ENCODE results near the gene GGT1.
A peak's percentile ranks its signal among the peaks of the same experiment; 100 is the strongest.
"Not testable (repeated sequence)": the region's sequence is repeated elsewhere in the genome, so short reads cannot be mapped to it uniquely, and the experiment has no call there.

Gene GGT1

GRCh38 chr22:24632642-24633041, 29.6 kb downstream of the GGT1 start:
- H3K4me1 Mint-ChIP-seq (ENCODE audit: low read depth), result peaks cover 17% of the 10 kb centered on the region
- H3K27me3 Mint-ChIP-seq; H3K36me3 Mint-ChIP-seq (ENCODE audit: low read depth); H3K27ac Mint-ChIP-seq; H3K9me3 Mint-ChIP-seq; H3K4me3 Mint-ChIP-seq: not testable (repeated sequence)

GRCh38 chr22:24633231-24634023, 30.4 kb downstream of the GGT1 start:
- H3K9me3 Mint-ChIP-seq, H3K4me3 Mint-ChIP-seq: not testable (repeated sequence)
- H3K27ac Mint-ChIP-seq, result peak overlapping the region; percentile 37

GRCh38 chr22:24634776-24635389, 31.9 kb downstream of the GGT1 start:
- peaks cover 17% of the 10 kb centered on the region for H3K4me1 Mint-ChIP-seq (ENCODE audit: low read depth)
- H3K27ac Mint-ChIP-seq; H3K36me3 Mint-ChIP-seq (ENCODE audit: low read depth); H3K27me3 Mint-ChIP-seq; H3K9me3 Mint-ChIP-seq; H3K4me3 Mint-ChIP-seq: not testable (repeated sequence)

More at GRCh38 chr22:24633231-24634023, 30.4 kb downstream of the GGT1 start:
- H3K27me3 Mint-ChIP-seq; H3K36me3 Mint-ChIP-seq (ENCODE audit: low read depth): not testable (repeated sequence)
- peaks cover 17% of the 10 kb centered on the region for H3K4me1 Mint-ChIP-seq (ENCODE audit: low read depth)

- not testable (repeated sequence) for H3K27ac Mint-ChIP-seq; H3K36me3 Mint-ChIP-seq (ENCODE audit: low read depth); H3K27me3 Mint-ChIP-seq; H3K4me3 Mint-ChIP-seq; H3K9me3 Mint-ChIP-seq
- peaks cover 17% of the 10 kb centered on the region for H3K4me1 Mint-ChIP-seq (ENCODE audit: low read depth)
Measured at GRCh38 chr22:24636513-24636912, 33.5 kb downstream of the GGT1 start.

- not testable (repeated sequence) for H3K36me3 Mint-ChIP-seq (ENCODE audit: low read depth); H3K4me3 Mint-ChIP-seq
Measured at GRCh38 chr22:24642307-24642706, 39.3 kb downstream of the GGT1 start.

GRCh38 chr22:24644409-24644808, 41.4 kb downstream of the GGT1 start:
- not testable (repeated sequence) for H3K4me3 Mint-ChIP-seq; H3K27me3 Mint-ChIP-seq; H3K9me3 Mint-ChIP-seq; H3K27ac Mint-ChIP-seq; H3K4me1 Mint-ChIP-seq (ENCODE audit: low read depth); H3K36me3 Mint-ChIP-seq (ENCODE audit: low read depth)

More at GRCh38 chr22:24642307-24642706, 39.3 kb downstream of the GGT1 start:
- H3K4me1 Mint-ChIP-seq (ENCODE audit: low read depth); H3K9me3 Mint-ChIP-seq; H3K27me3 Mint-ChIP-seq; H3K27ac Mint-ChIP-seq: not testable (repeated sequence)

- not testable (repeated sequence) for H3K36me3 Mint-ChIP-seq (ENCODE audit: low read depth); H3K27ac Mint-ChIP-seq; H3K9me3 Mint-ChIP-seq; H3K4me3 Mint-ChIP-seq; H3K27me3 Mint-ChIP-seq; H3K4me1 Mint-ChIP-seq (ENCODE audit: low read depth)
Measured at GRCh38 chr22:24645408-24646399, 42.7 kb downstream of the GGT1 start.

- H3K27me3 Mint-ChIP-seq; H3K4me1 Mint-ChIP-seq (ENCODE audit: low read depth); H3K4me3 Mint-ChIP-seq; H3K9me3 Mint-ChIP-seq; H3K27ac Mint-ChIP-seq; H3K36me3 Mint-ChIP-seq (ENCODE audit: low read depth): not testable (repeated sequence)
Measured at GRCh38 chr22:24646756-24647155, 43.8 kb downstream of the GGT1 start.

GRCh38 chr22:24649371-24649770, 46.4 kb downstream of the GGT1 start:
- not testable (repeated sequence) for H3K4me3 Mint-ChIP-seq; H3K36me3 Mint-ChIP-seq (ENCODE audit: low read depth); H3K9me3 Mint-ChIP-seq; H3K27me3 Mint-ChIP-seq; H3K27ac Mint-ChIP-seq; H3K4me1 Mint-ChIP-seq (ENCODE audit: low read depth)

GRCh38 chr22:24650884-24651283, 47.9 kb downstream of the GGT1 start:
- H3K36me3 Mint-ChIP-seq (ENCODE audit: low read depth); H3K4me1 Mint-ChIP-seq (ENCODE audit: low read depth); H3K4me3 Mint-ChIP-seq; H3K27me3 Mint-ChIP-seq; H3K27ac Mint-ChIP-seq; H3K9me3 Mint-ChIP-seq: not testable (repeated sequence)

GRCh38 chr22:24665395-24665794, 62.4 kb downstream of the GGT1 start:
- H3K4me3 Mint-ChIP-seq; H3K36me3 Mint-ChIP-seq (ENCODE audit: low read depth); H3K9me3 Mint-ChIP-seq; H3K27me3 Mint-ChIP-seq; H3K4me1 Mint-ChIP-seq (ENCODE audit: low read depth); H3K27ac Mint-ChIP-seq: not testable (repeated sequence)

GRCh38 chr22:24667904-24668303, 64.9 kb downstream of the GGT1 start:
- not testable (repeated sequence) for H3K27ac Mint-ChIP-seq; H3K36me3 Mint-ChIP-seq (ENCODE audit: low read depth); H3K4me1 Mint-ChIP-seq (ENCODE audit: low read depth); H3K4me3 Mint-ChIP-seq; H3K9me3 Mint-ChIP-seq; H3K27me3 Mint-ChIP-seq

- not testable (repeated sequence) for H3K4me3 Mint-ChIP-seq; H3K9me3 Mint-ChIP-seq; H3K27me3 Mint-ChIP-seq; H3K27ac Mint-ChIP-seq; H3K36me3 Mint-ChIP-seq (ENCODE audit: low read depth); H3K4me1 Mint-ChIP-seq (ENCODE audit: low read depth)
Measured at GRCh38 chr22:24672532-24672931, 69.5 kb downstream of the GGT1 start.
